Ramos (cell line): ENCODE data around the gene BATF.

ENCODE experiments used
- in situ Hi-C: fragments of 300-500 bp; cut with MboI; formaldehyde crosslinking; loops from one replicate; pipeline ENCODE4 v1.14.3; 2022; ENCODE audit warnings: low sequenced_read_pairs; ENCODE audit not compliant: unreplicated experiment

The BATF gene

DNA sequence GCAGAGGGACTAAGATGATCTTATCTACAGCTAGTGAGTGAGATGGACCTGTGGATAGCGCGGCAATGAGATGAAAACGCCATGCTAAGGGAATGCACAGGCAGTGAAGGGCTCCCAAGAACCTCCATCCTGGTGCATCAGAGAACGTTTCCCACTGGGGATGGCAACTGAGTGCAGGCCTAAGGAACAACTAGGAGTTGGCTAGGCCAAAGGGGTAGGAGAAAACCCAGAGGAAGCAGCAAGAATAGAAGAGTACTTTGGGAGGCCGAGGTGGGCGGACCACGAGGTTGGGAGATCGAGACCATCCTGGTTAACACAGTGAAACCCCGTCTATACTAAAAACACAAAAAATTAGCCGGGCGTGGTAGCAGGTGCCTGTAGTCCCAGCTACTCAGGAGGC is 24.6 kb upstream of the BATF start:
- in situ Hi-C loops = no loop called here

DNA sequence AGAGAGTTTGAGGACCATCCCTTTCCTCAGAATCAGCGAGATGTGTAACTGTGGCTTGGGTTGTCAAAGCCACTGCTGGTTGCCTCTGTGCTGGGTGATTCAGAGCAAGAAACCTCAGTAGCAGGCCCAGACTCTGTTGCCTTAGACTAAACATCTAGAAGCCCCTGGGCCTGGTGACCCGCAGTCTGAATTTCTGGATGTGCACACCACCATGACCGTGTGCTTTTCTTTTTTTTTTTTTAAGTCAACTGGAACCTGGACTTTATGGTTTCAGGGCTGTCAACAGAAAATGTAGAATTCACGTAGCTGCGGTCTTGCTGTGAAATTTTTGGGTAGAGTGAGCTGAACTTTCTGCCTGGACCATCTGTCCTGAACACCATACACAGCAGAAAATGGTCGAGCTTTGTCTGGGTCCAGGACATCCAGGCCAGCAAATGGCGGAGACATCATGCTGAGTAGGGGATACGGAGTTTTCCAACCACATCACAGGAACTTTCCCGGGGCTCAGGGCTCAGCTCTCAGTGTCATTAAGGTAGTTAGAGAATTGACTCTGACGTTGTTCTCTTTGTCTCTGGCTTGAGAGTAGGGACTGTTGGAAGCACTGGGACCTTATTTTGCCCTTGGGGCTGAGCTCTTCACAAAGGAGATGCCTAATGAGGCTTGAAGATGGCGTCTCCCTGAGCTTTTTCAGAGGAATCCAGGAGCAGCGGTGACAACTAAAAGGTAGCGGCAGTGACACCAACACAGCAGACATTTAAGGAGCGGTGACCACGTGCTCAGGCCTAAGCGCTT is 23.0 kb upstream of the BATF start:
- in situ Hi-C loops = no loop called here

DNA sequence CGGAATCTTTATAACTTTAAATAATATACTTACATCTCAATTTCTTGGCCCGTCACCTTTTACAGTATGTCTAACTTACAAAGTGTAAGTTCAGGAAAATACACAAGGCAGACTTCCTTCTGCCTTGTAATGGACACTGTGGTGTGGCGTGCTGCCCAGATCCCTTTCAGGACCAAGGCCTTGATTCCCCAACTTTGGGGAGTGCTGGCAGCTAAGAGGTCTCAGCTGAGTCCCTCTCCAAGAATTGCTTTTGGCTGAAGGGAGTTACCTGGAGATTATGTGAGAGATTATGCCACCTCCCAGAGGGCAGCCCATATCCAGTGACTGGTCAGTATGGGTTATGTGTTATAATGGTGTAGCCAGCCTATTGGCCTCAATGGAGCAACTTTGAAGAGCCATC is 21.2 kb upstream of the BATF start:
- in situ Hi-C loops = no loop called here

DNA sequence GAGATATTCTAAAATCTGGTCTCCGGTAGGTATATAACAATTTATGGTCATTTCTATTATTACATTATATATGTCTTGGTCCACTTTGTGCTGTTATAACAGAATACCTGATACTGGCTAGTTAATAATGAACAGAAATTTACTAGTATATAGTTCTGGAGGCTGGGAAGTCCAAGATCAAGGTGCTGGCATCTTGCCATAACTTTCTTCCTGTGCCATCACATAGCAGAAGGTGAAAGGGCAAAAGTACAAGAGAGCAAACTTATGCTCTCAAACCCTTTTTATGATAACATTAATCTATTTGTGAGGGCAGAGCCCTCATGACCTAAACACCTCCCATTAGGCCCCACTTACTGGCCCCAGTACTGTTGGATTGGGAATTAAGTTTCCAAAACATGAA is 17.9 kb upstream of the BATF start:
- in situ Hi-C loops = no loop called here

DNA sequence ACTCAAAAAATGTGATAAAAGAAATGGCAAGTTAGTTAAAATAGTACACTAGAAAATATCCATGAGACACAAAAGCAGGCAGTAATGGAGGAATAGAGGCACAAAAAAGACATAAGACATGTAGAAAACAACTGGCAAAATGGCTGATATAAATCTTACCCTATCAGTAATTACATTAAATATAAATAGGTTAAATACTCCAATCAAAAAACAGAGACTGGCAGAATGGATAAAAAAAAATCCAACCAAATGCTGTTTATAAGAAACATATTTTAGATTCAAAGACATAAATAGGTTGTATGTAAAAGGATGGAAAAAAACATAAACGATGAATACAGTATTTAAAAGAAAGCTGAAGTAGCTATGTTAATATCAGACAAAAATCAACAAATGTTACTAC is 15.3 kb upstream of the BATF start:
- in situ Hi-C loops = no loop called here

DNA sequence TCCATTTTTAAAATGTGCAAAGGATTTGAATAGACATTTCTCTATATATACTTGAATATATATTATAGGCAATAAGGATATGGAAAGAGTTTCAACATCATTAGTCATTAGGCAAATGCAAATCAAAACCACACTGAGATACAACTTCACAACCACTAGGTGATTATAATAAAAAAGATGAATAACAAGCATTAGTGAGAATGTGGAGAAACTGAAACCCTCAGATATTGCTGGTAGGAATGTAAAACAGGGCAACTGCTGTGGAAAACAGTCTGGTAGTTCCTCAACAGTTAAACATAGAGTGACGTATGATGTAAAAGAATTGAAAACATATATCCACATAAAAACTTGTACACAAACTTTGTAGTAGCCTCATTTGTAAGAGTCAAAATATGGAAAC is 11.7 kb upstream of the BATF start:
- in situ Hi-C loops = no loop called here

DNA sequence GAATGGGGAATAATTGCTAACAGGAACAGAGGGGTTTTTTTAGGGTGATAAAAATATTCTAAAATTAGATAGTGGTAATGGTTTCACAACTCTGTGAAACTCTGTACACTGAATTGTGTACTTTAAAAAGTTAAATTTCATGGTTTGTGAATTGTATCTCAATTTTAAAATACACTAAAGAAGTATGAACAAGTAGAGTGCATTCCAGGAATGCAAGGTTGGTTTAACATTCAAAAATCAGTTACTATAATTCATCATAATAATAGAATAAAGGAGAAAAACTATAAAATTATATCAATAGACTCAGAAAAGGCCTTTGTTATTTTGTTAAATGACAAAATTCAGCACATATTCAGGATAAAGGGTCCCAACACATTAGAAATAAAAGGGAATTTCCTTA is 11.1 kb upstream of the BATF start:
- in situ Hi-C loops = no loop called here

DNA sequence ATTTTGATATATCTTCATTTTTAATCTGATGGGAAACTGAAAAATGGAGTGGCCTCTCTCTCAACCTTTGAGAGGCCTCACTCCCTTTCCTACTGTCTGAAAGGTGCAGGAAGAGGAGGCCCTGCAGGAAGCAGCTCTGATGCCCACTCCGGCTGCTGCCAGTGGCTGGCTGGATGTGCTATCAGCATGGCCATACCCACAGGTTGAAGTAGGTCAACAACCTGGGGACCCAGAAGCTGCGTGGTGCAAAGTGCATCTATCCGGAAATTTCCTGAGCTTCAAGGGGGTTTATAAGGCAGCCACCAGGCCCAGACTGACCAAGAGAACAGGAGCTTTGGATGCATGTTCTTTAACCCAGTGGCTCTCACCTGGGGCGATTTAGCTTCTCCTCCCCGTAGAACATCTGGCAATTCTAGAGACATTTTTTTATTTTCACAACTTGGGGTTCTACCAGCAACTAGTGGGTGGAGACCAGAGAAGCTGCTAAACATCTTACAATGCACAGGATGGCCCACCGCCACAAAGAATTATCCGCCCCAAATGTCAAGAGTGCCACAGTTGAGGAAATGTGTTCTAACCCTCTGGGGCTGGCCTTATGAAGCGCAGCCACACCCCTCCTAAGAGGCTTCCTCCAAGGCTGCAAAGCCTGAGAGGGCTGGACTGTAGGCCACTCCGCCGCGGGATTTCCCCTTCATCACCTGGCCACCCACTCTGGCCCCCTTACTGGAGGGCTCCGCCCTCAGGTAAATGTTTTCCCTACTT is 8.2 kb upstream of the BATF start:
- in situ Hi-C loops = no loop called here

DNA sequence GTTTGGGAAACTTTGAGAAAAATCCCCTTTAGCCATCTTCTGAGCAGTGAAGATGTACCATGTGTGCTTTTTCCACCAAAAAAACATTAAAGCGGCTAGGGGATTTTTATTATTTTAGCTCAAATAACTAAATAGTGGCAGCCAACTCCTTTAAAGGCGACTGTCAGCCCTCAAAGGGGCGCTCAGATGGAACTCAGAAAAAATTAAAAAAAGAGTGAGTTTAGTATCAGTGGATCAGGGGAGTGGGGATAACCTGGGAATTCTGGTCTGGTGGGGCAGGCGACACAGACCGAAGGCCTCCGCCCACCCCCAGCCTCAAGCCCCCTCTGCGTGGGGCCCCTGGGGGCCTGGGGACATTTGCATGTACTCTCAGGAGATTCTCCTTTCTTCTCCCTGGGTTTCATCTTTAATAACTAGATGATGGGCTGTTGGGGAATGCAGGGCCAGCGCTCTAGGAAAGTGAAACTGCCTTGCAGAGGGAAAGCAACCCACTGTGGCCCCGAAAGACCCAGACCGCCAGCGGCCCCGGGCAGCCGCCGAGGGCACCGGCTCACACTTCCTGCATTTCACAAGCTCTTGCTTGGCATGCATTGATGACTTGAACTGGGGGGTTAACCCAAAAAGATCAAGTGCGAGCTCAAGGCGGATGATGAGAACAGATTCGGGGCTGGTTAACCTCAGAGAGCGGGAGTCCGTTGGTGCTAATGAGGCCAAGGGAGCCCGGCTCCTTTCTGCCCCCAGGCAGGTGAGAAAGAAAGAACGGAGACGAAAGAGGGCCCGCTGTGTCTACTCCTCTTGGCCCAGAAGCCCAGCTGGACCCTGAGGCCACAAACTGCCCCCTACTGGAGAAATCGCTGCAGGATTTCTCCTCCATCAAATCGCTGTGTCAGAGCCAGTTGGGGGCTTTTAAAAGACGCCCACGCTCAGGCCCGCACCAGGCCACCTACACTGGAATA is 7.3 kb upstream of the BATF start:
- in situ Hi-C loops = no loop called here

DNA sequence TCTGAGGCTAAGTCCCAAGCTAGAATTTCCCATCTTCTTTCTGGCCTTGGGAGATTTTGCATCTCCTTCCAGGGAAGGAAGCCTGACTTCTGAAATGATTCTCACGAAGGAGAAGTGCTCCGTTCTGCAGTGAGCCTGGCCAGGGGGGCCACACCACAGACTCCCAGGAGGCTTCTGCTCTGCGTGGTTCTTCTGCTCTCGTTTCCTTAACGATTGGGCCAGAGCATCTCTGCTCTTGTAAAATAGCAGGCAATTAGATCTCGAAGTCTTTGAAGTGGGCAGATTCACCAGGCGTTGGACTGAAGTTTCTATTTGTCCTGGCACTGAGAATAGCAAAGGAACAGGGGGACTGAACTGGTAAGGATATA is 6.7 kb upstream of the BATF start:
- in situ Hi-C loops = no loop called here

DNA sequence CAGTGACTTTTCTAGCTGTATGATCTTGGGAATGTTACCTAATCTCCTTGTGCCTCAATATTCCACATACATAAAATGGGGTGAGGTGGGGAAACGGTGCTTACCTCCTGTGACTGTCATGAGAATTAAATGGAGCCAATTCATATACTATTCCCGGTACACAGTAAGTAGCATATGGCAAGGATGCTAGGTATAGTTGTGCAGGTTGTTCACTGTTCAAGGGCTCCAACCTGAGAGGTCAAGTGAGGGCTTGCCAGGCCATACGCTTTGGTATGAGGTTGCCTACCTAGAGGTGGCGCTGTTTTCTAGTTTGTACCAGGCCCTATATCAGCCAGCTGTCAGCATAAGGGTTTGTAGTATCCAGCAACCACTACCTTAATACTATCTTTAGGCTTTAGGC is 3.6 kb upstream of the BATF start:
- in situ Hi-C loops = no loop called here

DNA sequence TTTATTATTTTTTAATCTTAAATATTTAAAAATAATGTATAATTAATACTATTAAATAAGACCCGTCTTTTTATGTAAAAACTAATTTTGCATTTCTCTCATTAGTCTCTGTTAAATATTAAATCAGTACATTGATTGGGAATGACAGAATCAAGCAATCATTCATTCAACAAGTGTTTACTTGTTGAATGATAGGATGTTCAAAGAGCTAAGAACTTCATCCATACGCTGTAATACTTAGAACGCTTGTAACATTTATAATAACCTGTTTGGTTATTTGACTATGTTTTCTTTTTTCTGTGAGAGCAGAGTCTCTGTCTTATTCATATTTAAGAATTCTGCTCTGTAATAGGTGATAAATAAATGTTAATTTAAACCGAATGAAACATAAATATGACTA is 2.9 kb upstream of the BATF start:
- in situ Hi-C loops = no loop called here

DNA sequence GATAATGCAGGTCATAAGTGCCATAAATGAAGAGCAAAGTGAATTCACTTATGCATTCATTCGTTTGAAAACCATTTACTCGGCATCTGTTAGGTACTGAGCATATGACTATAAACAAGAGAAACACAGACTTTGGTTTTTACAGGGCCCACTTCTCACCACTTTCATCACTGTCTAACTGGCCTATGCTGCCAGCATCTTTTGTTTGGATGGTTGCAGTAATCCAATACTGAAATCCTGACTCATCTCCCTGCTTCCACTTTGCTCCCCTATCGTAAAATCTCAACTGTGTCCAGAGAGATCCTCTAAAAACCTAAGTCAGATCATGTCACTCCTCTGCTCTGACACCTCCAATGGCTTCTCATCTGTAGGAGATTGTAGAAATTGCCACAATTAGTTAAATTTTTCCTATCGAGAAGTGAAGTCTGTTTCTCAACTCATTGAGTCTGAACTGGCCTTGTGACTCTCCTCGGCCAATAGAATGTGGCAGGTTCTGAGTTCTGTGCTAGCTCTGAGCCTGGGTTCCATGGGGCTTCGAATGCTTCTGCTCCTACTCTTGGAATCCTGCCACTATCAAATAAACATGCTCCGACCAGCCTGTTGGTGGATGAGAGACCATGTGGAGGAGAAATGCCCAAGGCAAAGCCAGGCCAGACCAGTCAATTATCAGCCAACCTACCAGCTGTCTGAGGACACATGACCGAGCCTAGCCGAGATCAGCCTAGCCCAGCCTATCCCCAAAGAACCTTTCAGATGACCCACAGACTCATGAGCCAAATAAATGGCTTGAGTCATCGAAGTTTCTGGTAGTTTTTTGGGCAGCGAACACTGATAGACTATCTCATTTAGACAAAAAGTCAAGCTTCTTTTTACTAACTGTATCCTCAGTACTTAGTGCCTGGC is 2.2 kb upstream of the BATF start:
- in situ Hi-C loops = no loop called here

DNA sequence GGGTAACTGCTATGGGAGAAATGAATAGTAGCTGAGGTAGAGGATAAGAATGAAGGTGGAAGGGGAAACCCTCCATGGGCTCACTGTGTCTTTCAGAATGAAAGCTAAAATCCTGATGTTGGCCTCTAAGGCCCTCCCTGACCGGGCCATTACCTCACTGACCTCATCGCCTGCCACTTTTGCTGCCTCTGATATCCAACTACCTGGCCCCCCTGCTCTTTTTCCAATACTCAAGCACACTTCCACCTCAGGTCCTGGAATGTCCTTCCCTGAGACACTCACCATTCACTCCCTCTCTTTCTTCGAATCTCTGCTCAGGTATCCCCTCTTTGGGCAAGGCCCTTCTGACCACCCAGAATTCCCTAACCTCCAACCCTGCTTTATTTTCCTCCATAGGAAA is 1.4 kb upstream of the BATF start:
- in situ Hi-C loops = no loop called here

DNA sequence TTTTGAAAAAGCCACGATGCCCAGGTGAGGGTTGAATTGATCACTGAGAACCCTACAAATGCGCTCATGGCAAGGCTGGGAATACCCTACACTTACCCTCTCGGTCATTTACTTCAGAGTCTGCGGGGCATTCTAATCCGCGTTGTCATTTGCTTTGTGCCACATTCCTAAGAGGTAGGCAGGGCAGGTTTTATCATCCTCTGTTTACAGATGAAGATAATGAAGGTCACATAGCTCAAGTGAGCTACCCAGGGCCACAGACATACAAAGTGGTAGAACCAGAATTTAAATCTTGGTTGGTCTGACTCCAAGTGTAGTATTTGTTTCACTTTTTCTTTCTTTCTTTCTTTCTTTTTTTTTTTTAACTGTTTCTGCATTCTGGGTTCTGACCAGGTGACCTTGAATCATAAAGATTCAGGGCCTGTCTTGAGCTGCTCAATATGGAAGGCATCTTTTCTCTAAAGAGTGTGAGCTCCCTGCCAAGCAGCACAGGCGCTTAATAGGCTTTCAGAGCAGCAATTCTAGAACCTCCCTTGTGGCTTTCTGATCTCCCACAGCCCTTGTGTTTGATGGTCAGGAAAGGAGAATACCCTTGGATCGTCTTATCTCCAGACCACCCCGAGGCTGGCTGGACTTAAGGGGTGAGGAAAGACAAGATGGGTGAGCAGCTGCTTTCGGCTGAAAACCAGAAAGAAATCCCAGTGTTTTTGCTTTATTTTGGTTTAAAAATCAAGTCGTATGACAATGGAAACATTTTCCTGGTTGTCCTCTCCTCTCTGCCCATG is 662 bp upstream of the BATF start:
- in situ Hi-C loops = no loop called here

DNA sequence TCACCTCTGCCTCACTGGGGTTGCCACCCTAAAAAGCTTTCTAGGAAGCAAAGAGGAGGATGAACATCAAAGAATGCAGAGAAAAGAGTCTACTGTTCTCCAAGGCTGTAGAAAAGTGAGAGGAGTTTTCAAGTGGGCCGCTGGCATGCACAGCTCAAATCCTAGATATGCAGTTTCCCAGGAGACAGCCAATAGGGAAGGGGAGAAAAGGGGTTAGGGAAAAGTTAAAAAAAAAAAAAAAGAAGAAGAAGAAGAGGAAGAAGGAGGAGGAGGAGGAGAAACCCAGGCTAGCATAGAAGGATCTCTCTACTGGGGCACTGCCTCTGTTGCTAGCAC is 682 bp downstream of the BATF start:
- in situ Hi-C loops = no loop called here

DNA sequence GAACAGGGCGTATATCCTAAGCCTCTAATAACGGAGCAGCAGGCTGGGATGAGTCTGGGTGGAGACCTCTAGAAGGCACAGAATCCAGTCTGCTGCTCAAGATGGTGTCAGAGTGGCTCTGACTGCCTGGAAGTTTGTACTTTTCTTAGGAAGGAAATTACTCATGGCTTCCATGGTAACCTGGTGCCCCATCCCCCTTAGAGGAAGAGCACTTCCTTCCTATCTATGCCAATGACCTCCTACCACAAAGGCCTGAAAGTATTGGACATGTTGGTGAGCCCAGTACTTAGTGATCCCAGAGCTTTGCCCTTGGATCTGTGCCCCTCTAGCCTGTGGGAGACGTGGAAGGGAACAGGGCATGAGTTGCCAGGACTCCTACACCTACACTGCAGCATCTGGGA is 1.5 kb downstream of the BATF start:
- in situ Hi-C loops = no loop called here

DNA sequence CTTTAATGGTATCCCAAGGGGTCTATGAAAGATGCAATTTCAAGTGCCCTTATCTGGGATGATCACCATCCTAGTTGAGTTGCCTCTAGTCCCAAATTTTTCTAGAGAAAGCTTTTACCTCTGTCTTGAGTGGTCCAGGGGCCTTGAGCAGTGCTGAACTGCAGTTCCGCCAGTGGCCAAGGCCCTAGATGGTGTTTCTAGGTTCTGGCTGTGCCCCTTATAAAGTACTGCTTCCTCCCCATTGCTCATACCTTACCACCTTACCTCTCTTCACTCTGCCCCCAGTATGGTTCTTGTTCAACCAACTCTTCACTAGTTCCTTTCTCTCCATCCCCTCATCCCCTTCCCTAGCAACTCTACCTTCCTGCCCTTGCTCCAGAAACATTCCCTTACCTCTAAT is 3.7 kb downstream of the BATF start:
- in situ Hi-C loops = no loop called here

DNA sequence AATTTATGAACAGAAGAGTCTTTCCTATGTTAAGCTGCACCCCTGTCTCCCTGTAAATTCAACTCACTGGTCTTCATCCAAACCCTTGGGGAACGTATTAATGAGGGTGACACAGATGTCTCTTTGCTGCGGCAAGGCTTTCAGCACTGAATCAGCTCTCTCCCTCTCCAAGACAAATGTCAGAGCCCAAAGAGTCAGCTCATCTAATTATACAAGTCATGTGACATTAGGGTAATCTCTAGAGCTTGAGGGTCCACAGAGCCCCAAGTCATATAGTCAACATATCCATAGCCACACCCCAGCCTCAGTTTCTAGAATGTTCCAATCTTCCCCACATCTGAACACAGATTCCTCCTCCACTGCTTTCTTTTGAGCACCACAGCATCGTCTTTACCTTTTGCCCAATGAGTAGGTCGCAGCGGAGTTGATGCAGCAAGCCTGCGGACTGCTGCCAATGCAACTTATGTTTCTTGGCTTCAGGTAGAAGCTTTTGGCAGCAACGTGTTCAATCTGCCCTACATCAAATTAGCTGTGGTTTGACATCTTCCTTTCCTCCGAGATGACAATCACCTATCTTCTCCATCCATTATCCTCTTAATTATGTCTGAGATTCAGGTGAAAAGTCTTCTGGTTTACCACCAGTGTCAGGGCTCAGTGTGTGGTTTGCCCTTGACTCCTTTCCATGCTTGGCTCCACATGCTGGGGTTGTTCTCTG is 5.3 kb downstream of the BATF start:
- in situ Hi-C loops = no loop called here
